ENCODE measurements around the gene ABCG4.
A peak's percentile ranks its signal among the peaks of the same experiment; 100 is the strongest.

The ABCG4 gene

DNA sequence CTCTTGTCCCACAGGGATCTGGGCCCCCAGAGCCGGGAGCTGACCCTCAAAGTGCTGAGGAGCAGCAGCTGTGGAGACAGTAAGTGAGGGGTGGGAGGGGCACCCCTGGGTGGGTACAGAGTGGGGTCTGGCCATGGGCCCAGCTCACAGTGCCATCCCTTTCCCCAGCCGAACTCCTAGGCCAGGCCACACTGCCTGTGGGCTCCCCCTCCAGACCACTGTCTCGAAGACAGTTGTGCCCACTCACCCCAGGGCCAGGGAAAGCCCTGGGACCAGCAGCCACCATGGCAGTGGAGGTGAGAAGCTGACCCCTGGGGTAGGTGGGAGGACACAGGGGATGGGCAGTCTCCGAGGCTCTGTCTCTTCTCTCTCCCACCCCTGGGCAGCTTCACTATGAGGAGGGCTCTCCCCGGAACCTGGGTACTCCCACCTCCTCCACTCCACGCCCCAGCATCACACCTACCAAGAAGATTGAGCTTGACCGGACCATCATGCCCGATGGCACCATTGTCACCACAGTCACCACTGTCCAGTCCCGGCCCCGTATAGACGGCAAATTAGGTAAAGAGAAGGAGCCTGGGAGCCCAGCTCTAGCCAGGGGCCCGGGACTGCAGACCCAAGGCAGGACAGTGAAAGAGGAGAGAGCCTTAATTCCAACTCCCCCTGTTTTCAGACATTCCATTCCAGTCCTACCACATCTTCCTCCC, 36.4 kb upstream of the ABCG4 start:
- H3K4me3 ChIP-seq, result no peak overlapping the region
- H3K36me3 ChIP-seq, result peaks cover 57 to 79% (median 76%) of the 10 kb centered on the region in 11 experiments
- H4K20me1 ChIP-seq, result peaks cover 0 to 34% (median 3%) of the 10 kb centered on the region in 11 experiments; a peak in 7 of 22 replicates
- H3K27me3 ChIP-seq, result no peaks in the 10 kb centered on the region
- H3K9me3 ChIP-seq (replicated peaks in 1 of 11), result no peaks in the 10 kb centered on the region
- peaks cover 24 to 57% (median 41%) of the 10 kb centered on the region in 10 experiments for H3K4me1 ChIP-seq
- H3K4me2 ChIP-seq, result no peak overlapping the region
- H3K9ac ChIP-seq, result peak overlapping the region in 1 of 11 experiments; percentile 9; a peak in 2 of 22 replicates
- no peak overlapping the region for H3K27ac ChIP-seq
- TF ChIP-seq Cebpa-rat (IDR thresholded peaks at IDR 0.05), result no peak

DNA sequence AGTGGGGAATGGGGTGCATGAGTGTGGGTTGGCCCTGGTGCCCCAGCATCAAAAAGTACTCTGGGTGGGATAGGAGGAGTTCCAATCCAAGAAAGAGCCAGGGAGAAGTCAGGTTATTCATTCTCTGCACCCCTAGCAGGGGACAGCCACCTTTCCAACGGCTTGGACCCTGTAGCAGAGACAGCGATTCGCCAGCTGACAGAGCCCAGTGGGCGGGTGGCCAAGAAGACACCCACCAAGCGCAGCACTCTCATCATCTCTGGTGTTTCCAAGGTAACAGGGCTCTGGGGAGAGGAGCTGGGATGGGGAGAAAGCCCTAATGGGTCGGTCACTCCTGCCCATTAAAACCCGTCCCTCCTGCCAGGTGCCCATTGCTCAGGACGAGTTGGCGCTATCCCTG, 35.1 kb upstream of the ABCG4 start:
- Histone ChIP-seq H4K20me1 (peaks cover 0 to 29% (median 0%) of the 10 kb centered on the region in 11 experiments; a peak in 6 of 22 replicates), H3K9ac (no peak overlapping the region), H3K4me3 (no peak overlapping the region), H3K27me3 (no peaks in the 10 kb centered on the region), H3K36me3 (peaks cover 63 to 89% (median 83%) of the 10 kb centered on the region in 11 experiments), H3K4me1 (peaks cover 15 to 51% (median 32%) of the 10 kb centered on the region in 10 experiments), H3K27ac (no peak overlapping the region), H3K4me2 (no peak overlapping the region), H3K9me3 (replicated peaks in 1 of 11) (no peaks in the 10 kb centered on the region)
- TF ChIP-seq Cebpa-rat (IDR thresholded peaks at IDR 0.05), result no peak

DNA sequence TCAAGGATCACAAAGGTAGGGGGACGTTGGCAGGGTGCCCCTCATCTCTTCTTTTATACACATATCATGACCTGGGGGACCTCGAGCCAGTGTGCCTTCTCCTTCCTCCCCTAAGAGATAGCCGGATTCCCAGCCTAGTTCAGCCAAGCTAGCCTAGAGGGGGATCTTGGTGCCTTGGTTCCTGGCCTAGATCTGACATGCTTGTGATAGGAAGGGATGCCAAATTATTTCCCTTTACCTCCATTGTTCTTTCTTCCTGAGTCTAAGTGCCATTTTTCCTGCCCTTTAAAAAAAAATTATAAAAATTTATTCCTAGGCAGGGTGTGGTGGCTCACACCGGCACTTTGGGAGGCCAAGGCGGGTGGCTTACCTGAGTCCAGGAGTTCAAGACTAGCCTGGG, 34.5 kb upstream of the ABCG4 start:
- Histone ChIP-seq H3K9me3 (replicated peaks in 1 of 11) (no peaks in the 10 kb centered on the region), H3K27ac (no peak overlapping the region)
- no peak for TF ChIP-seq Cebpa-rat (IDR thresholded peaks at IDR 0.05)

DNA sequence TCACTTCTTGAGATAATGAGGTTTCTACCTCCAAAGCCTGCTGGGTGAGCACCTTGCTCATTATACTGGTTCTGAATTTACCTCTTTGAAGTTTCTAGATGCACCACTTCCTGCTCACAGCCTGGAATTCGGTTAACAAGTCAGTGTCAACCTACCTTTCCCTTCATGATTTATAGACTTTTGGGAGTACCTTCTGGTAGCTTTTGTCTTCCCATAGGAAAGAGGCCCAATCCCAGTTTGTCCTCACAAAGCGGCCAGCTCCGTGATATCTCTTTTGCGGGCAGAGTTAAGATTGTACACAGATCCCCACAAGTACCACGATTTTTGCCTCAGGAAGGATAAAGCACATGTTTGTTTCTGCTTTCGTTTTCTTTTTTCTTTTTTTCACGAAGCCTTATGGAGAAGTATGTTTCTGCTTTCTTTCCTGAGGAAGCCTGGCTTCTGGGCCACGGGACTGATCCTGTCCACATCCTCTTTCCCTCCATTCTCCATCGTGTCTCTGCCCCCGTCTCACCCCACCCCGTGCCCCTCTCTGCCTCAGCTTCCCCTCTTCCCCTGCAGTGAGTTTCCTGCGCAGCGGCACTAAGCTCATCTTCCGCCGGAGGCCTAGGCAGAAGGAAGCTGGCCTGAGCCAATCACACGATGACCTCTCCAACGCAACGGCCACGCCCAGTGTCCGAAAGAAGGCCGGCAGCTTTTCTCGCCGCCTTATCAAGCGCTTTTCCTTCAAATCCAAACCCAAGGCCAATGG, 33.2 kb upstream of the ABCG4 start:
- Histone ChIP-seq H3K36me3 (peaks cover 60 to 76% (median 74%) of the 10 kb centered on the region in 11 experiments), H3K4me2 (peak overlapping the region in 7 of 11 experiments; percentile 7 to 59 (median 49); a peak in 13 of 22 replicates), H3K27me3 (no peaks in the 10 kb centered on the region), H3K4me3 (no peak overlapping the region), H3K9me3 (replicated peaks in 1 of 11) (no peaks in the 10 kb centered on the region), H3K4me1 (peaks cover 7 to 37% (median 20%) of the 10 kb centered on the region in 10 experiments), H4K20me1 (peaks cover 0 to 11% (median 0%) of the 10 kb centered on the region in 11 experiments; a peak in 3 of 22 replicates), H3K27ac (peak overlapping the region in 8 of 11 experiments; percentile 27 to 56 (median 48); a peak in 15 of 22 replicates), H3K9ac (peak overlapping the region in 9 of 11 experiments; percentile 10 to 33 (median 24); a peak in 3 of 22 replicates)
- no peak for TF ChIP-seq Cebpa-rat (IDR thresholded peaks at IDR 0.05)

More for the DNA sequence above, 34.5 kb upstream of the ABCG4 start:
- Histone ChIP-seq H3K4me3 (no peak overlapping the region), H3K36me3 (peaks cover 63 to 89% (median 83%) of the 10 kb centered on the region in 11 experiments), H3K9ac (no peak overlapping the region), H3K4me2 (peak overlapping the region in 2 of 11 experiments; percentile 49 to 59; a peak in 2 of 22 replicates), H3K4me1 (peaks cover 9 to 45% (median 25%) of the 10 kb centered on the region in 10 experiments), H3K27me3 (no peaks in the 10 kb centered on the region), H4K20me1 (peaks cover 0 to 22% (median 0%) of the 10 kb centered on the region in 11 experiments; a peak in 5 of 22 replicates)

DNA sequence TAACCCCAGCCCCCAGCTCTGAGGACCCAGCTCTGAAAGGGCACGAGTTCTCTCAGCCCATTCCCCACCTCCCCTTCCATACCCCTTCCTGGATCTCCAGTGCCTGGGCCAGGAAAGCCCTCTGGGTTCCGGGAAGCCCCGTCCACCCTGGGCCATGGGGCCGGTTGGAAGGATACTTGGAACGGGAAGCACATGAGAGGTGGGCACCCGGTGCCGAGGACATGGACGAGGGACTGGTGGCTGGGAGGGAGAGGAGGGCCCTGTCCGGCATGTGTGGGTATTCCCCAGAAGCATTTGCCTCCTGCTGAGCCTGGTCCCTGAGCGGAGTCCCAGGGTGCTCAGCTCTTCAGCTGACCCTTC, 32.6 kb upstream of the ABCG4 start:
- H3K36me3 ChIP-seq, result peaks cover 54 to 71% (median 68%) of the 10 kb centered on the region in 11 experiments
- H3K4me1 ChIP-seq, result peaks cover 10 to 35% (median 23%) of the 10 kb centered on the region in 10 experiments
- H3K9me3 ChIP-seq (replicated peaks in 1 of 11), result no peaks in the 10 kb centered on the region
- peak overlapping the region in 3 of 11 experiments; percentile 49 to 59 (median 50); a peak in 6 of 22 replicates for H3K4me2 ChIP-seq
- H3K4me3 ChIP-seq, result no peak overlapping the region
- peaks cover 0 to 5% (median 0%) of the 10 kb centered on the region in 11 experiments; a peak in 1 of 22 replicates for H4K20me1 ChIP-seq
- 0 out of 22 replicates have a peak overlapping the region, but pooled peaks of 1 of the 11 experiments have one; percentile 19 for H3K9ac ChIP-seq
- H3K27me3 ChIP-seq, result no peaks in the 10 kb centered on the region
- peak overlapping the region in 6 of 11 experiments; percentile 24 to 56 (median 50); a peak in 9 of 22 replicates for H3K27ac ChIP-seq
- no peak for TF ChIP-seq Cebpa-rat (IDR thresholded peaks at IDR 0.05)

DNA sequence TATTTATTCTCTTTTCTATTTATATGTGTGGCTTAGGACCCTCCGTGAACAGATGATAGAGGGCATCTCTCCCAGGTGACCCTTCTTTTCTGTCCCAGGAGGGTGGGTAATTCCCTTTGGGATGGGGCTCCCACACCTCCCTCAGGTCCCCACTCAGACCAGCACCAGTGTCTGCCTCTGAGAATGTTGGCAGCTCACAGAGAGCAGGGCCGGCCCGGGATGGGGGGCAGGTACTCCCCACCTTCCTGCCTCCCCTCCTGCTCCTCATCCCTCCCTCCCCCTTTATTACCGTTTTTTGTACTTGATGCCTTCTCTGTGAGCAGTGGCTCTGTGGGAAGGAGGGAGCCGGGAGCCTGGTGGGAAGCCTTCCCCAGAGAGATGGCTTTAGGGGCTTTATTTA, 32.3 kb upstream of the ABCG4 start:
- Histone ChIP-seq H3K9ac (no peak overlapping the region), H3K4me2 (peak overlapping the region in 1 of 11 experiments; percentile 59; a peak in 1 of 22 replicates), H3K36me3 (peaks cover 50 to 67% (median 65%) of the 10 kb centered on the region in 11 experiments), H3K27ac (peak overlapping the region in 1 of 11 experiments; percentile 49; a peak in 1 of 22 replicates), H3K4me1 (peaks cover 10 to 33% (median 23%) of the 10 kb centered on the region in 10 experiments), H3K27me3 (no peaks in the 10 kb centered on the region), H4K20me1 (peaks cover 0 to 1% (median 0%) of the 10 kb centered on the region in 11 experiments; a peak in 1 of 22 replicates), H3K4me3 (no peak overlapping the region), H3K9me3 (replicated peaks in 1 of 11) (no peaks in the 10 kb centered on the region)
- TF ChIP-seq Cebpa-rat (IDR thresholded peaks at IDR 0.05), result no peak

DNA sequence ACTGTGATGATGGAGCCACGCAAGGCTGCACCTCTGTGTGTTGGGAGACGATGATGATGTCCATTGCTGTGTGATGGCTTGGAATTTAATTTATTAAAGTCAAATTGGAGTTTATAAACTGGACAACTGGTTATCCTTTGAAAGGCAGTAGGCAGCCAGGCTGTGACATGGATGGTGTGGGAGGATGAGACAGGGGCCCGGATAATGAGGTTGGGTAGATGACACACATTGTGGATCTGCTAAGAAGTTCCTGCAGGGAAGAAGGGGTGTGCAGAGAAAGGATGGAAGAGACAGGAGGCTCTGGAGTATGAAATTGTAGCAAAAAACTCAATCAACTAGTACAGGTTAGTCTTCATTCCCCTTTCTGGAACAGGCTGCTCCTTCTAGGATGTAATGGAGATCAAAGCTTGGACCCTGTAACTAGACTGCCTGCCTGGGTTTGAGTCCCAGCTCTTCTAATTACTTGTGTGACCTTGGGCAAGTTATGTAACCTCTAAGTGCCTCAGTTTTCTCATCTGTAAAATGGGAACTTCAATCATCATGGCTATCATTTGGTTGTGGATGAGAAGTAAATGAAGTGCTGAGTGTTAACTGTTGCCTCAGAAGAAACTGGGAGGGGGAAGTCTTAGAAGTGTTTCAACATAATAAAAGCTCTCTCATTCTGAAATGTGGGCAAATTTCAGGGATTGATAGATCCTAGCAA, 31.7 kb upstream of the ABCG4 start:
- Histone ChIP-seq H3K27me3 (no peaks in the 10 kb centered on the region), H3K4me2 (no peak overlapping the region), H3K4me1 (peaks cover 13 to 33% (median 24%) of the 10 kb centered on the region in 10 experiments), H3K9ac (no peak overlapping the region), H3K27ac (no peak overlapping the region), H3K36me3 (peaks cover 46 to 61% (median 59%) of the 10 kb centered on the region in 11 experiments), H4K20me1 (peaks cover 0 to 6% (median 2%) of the 10 kb centered on the region in 11 experiments; a peak in 7 of 22 replicates), H3K9me3 (replicated peaks in 1 of 11) (no peaks in the 10 kb centered on the region), H3K4me3 (no peak overlapping the region)
- TF ChIP-seq Cebpa-rat (IDR thresholded peaks at IDR 0.05), result no peak

DNA sequence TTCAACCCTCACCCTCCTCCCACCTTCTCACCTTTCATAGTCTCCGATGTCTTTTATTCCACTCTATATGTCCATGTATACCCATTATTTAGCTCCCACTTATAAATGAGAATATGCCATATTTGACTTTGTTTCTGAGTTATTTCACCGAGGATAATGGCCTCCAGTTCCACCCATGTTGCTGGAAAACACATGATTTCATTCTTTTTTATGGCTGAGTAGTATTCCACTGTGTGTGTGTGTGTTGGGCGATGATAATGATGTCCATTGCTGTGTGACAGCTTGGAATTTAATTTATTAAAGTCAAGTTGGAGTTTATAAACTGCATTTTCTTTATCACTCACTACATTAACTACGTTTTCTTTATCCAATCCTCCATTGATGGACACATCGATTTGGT, 30.6 kb upstream of the ABCG4 start:
- Histone ChIP-seq H3K4me1 (peaks cover 24 to 44% (median 33%) of the 10 kb centered on the region in 10 experiments), H3K9me3 (replicated peaks in 1 of 11) (no peaks in the 10 kb centered on the region), H3K27me3 (no peaks in the 10 kb centered on the region), H3K36me3 (peaks cover 35 to 51% (median 49%) of the 10 kb centered on the region in 11 experiments), H3K27ac (no peak overlapping the region), H3K4me3 (no peak overlapping the region), H4K20me1 (peaks cover 0 to 16% (median 10%) of the 10 kb centered on the region in 11 experiments; a peak in 12 of 22 replicates), H3K9ac (no peak overlapping the region), H3K4me2 (no peak overlapping the region)
- TF ChIP-seq Cebpa-rat (IDR thresholded peaks at IDR 0.05), result no peak
